Bronchial epithelial cell (primary cell): ENCODE data around the gene PUSL1. TPM values are rescaled to one million over a fixed set of nuclear protein-coding genes. Genes with fewer than 3 reads are reported as not detected.

Source experiments
- DNase-seq: peaks from one replicate; pipeline ENCODE4 v3.0.0-alpha.2; 2010; ENCODE audit warnings: low read depth
- FAIRE-seq: peaks from 2 replicates; lab custom pipeline; 2011; peaks lifted over from hg19 to GRCh38; lab: Jason Lieb, UNC
- H3K27me3 ChIP-seq: 2 replicates; pipeline ENCODE4 v1.5.1; 2011; ENCODE audit warnings: low read length; ENCODE audit not compliant: control insufficient read depth, insufficient read depth
- H3K36me3 ChIP-seq: 2 replicates; pipeline ENCODE4 v1.5.1; 2011; ENCODE audit warnings: low read length; ENCODE audit not compliant: control insufficient read depth, insufficient read depth
- H3K4me3 ChIP-seq: 2 replicates; pipeline ENCODE4 v1.5.1; 2011; ENCODE audit warnings: mild to moderate bottlenecking, low read depth, low read length, control low read depth
- total RNA-seq: library from RNA; depleted of rRNA; stranded (reverse); fragments of >200 nt; gene quantifications from 2 replicates; pipeline ENCODE4 v1.2.1, GENCODE V29; 2014
- TF ChIP-seq, protein P1 (sequence below): IDR thresholded peaks from 2 replicates; pipeline ENCODE4 v1.5.1; 2011; ENCODE audit warnings: mild to moderate bottlenecking, moderate library complexity, low read length, control low read depth, inconsistent platforms; ENCODE audit not compliant: insufficient read depth, severe bottlenecking

PUSL1 gene
- total RNA-seq, 1 donor from 2014 or later: 20.8 TPM

DNA sequence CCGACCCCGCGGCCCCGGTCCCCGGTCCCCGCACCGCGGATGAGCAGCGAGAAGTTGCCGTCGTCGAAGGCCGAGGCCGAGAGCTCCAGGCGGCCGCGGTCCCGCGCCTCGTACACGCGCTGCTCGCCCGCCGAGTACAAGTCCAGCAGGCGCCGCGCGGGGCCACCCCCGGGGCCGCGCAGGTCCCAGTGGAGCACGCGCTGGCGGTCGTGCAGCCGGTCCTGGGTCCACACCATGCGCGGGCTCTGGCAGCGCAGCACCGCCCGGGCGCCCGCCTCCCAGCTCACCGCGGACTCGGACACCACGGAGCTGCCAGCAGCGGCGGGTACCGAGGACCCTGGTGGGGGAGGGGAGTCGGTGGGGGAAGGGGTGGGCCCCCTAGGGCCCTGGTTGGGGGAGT is 47.0 kb downstream of the PUSL1 start:
- TF ChIP-seq, protein P1, sequence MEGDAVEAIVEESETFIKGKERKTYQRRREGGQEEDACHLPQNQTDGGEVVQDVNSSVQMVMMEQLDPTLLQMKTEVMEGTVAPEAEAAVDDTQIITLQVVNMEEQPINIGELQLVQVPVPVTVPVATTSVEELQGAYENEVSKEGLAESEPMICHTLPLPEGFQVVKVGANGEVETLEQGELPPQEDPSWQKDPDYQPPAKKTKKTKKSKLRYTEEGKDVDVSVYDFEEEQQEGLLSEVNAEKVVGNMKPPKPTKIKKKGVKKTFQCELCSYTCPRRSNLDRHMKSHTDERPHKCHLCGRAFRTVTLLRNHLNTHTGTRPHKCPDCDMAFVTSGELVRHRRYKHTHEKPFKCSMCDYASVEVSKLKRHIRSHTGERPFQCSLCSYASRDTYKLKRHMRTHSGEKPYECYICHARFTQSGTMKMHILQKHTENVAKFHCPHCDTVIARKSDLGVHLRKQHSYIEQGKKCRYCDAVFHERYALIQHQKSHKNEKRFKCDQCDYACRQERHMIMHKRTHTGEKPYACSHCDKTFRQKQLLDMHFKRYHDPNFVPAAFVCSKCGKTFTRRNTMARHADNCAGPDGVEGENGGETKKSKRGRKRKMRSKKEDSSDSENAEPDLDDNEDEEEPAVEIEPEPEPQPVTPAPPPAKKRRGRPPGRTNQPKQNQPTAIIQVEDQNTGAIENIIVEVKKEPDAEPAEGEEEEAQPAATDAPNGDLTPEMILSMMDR: no peak
- FAIRE-seq (no peak), DNase-seq (no peak)
- Histone ChIP-seq H3K27me3 (no peaks in the 10 kb centered on the region), H3K4me3 (no peak overlapping the region), H3K36me3 (no peaks in the 10 kb centered on the region)

DNA sequence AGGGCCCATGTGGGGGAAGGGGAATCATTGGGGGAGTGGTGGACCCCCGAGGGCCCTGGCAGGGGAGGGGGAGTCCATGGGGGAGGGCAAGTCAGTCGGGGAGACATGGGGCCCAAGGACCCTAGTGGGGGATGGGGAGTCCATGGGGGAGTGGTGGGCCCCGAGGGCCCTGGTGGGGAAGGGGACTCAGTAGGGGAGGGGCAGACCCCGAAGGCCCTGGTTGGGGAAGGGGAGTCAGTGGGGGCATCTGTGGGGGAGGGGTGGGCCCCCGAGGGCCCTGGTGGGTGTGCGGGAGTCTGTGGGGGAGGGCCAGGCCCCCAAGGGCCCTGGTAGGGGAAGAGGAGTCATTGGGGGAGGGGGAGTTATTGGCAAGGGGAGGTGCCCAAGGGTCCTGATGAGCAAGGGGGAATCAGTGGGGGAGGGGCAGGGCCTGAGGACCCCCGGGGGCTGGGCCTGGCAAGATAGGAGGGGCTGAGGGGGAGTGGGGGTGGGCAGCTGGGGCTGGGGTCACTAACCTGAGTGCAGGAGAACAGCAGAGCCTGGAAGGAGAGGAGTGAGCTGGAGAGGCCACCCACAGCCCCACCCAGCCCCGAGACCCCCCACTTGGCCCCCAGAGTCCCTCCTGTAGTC is 47.9 kb downstream of the PUSL1 start:
- Histone ChIP-seq H3K36me3 (no peaks in the 10 kb centered on the region), H3K27me3 (no peaks in the 10 kb centered on the region), H3K4me3 (no peak overlapping the region)
- DNase-seq (no peak), FAIRE-seq (no peak)
- TF ChIP-seq, protein P1: no peak

DNA sequence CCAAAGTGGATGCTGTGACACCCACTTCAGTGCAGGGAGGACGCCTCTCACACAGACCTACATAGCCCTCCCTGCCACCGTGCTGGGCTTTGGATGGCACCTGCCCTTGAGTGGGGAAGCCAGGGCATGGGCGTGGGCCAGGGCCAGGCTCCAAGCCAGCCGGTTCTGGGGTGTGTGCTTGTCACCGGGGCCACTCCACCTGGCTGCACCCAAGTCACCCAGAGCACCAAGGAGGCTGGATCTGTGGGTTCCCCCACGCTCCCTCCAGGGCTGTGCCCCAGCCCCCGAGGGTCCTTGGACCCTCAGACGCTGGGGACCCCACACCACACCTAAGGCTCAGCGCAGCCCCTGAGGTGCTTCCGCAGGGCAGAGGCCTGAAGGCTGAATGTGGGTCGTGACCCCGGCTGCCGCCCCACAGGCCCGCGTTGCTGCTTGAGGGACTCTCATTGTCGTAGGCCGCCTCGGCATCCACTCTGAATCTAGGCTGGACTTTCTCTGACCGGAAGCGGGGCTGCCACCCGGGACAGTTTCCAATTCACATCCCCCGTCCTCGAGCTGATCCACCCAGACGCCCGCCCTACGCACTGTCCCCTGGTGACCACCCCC is 48.5 kb downstream of the PUSL1 start:
- DNase-seq: no peak
- H3K27me3 ChIP-seq: no peaks in the 10 kb centered on the region
- no peak for FAIRE-seq
- TF ChIP-seq, protein P1: no peak
- no peaks in the 10 kb centered on the region for H3K36me3 ChIP-seq
- no peak overlapping the region for H3K4me3 ChIP-seq

DNA sequence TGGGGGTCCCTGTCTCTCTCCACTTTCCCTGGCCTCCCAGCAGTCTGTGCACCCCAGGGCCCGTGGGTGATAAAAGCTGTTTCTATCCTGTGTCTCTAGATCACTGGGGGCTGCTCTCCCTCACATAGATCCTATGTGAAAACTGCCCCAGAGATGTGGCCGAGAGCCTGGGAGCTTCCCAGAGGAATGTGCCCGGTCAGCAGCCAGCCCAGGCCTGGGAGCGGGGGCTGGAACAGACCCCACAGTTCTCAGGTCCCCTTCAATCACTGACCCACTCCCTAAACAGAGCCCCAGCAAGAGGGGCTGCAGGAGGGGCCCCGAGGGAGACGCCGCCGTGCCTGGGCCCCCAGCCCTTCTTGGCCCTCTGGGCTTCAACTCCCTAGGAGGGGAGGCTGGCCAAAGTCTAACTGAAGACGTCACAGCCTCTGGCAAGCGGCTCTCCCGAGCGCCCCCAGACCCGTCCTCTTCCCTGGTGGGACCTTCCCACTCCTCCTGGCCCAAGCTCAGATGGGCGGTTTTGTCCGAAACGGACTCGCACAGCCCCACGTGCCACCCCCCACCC is 49.6 kb downstream of the PUSL1 start:
- Histone ChIP-seq H3K36me3 (no peaks in the 10 kb centered on the region), H3K27me3 (no peaks in the 10 kb centered on the region), H3K4me3 (no peak overlapping the region)
- TF ChIP-seq, protein P1: no peak
- no peak for DNase-seq
- FAIRE-seq: no peak

DNA sequence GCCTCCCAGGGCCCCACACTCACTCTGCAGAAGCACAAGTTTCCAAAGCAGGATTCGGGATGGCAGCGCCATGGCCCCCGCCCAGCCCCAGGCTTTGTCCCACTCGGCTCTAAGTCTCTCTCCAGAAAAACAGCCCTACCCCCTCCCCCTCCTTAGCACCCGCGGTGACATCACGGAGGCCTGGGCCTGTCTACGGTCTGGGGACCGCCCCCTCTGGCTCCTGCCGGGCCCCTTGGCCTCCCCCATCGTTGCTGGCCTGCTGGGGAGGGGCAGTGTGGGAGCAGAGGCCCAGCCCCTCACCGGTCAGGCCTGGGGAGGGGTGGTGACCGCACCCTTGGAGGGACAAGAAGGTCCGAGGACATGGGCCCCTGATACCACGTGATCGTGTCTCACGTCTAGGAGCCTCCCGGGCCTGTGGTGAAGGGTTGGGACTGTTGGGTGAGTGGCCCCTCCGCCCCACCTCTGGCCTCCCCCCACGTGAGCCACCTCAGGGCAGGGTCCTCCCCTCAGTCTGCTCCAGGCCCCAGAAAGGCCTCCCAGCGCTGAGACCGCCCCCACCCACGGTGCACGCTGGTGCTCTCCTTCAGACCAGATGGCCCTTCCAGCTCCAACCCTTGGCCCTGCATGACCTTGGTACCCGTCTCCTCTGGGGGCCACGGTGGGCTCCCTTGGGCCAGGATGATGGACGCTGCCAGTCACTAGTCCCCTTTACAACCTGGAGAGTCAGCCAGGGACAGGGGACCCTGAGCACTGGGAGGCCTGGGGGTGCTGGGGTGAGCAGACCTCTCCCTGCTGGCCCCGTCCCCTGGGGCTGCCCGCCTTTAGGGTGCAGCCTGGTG is 50.3 kb downstream of the PUSL1 start, which contains the start of gene MXRA8:
MXRA8 (minus strand) TSS at position 123 of the 839 bp plus-strand sequence; CDS start at position 72, 51 bp downstream.
- no peak within 1 kb of the TSS for H3K4me3 ChIP-seq
- FAIRE-seq (no peak), DNase-seq (no peak)
- no peaks in the 10 kb centered on the region for H3K27me3 ChIP-seq
- TF ChIP-seq, protein P1: no peak
- no peaks in the 10 kb centered on the region for H3K36me3 ChIP-seq
